Measurements from ENCODE around the gene THRB.

Gene THRB

GRCh38 chr3:24201301-24201700, 293.3 kb downstream of the THRB start:
- DNase-seq, result no peak

GRCh38 chr3:24199775-24200247, 294.8 kb downstream of the THRB start:
- DNase-seq, result no peak

- DNase-seq, result no peak
Measured at GRCh38 chr3:24199300-24199699, 295.4 kb downstream of the THRB start.

- no peak for DNase-seq
Measured at GRCh38 chr3:24198728-24199127, 295.9 kb downstream of the THRB start.

- DNase-seq, result no peak
Measured at GRCh38 chr3:24197809-24198208, 296.8 kb downstream of the THRB start.

- DNase-seq, result no peak
Measured at GRCh38 chr3:24196526-24196925, 298.1 kb downstream of the THRB start.

GRCh38 chr3:24195504-24196230, 299.0 kb downstream of the THRB start:
- DNase-seq, result no peak

- DNase-seq, result no peak
Measured at GRCh38 chr3:24192469-24193056, 302.1 kb downstream of the THRB start.

GRCh38 chr3:24191801-24192403, 302.7 kb downstream of the THRB start:
- DNase-seq, result no peak

- DNase-seq, result no peak
Measured at GRCh38 chr3:24190256-24190655, 304.4 kb downstream of the THRB start.

- DNase-seq, result peak; percentile 29
Measured at GRCh38 chr3:24185738-24186384, 308.8 kb downstream of the THRB start.

- no peak for DNase-seq
Measured at GRCh38 chr3:24184528-24185176, 310.0 kb downstream of the THRB start.

GRCh38 chr3:24182756-24183155, 311.9 kb downstream of the THRB start:
- DNase-seq, result no peak

- DNase-seq, result no peak
Measured at GRCh38 chr3:24181256-24181655, 313.4 kb downstream of the THRB start.

GRCh38 chr3:24180616-24181015, 314.0 kb downstream of the THRB start:
- DNase-seq, result no peak

GRCh38 chr3:24177201-24177600, 317.4 kb downstream of the THRB start:
- no peak for DNase-seq

- no peak for DNase-seq
Measured at GRCh38 chr3:24174614-24175013, 320.0 kb downstream of the THRB start.

GRCh38 chr3:24168977-24169376, 325.7 kb downstream of the THRB start:
- DNase-seq, result peak; percentile 34

- no peak for DNase-seq
Measured at GRCh38 chr3:24167429-24167828, 327.2 kb downstream of the THRB start.

GRCh38 chr3:24166515-24166914, 328.1 kb downstream of the THRB start:
- no peak for DNase-seq

GRCh38 chr3:24165603-24165982, 329.1 kb downstream of the THRB start:
- no peak for DNase-seq

GRCh38 chr3:24164967-24165602, 329.6 kb downstream of the THRB start:
- no peak for DNase-seq

- DNase-seq, result no peak
Measured at GRCh38 chr3:24162929-24163328, 331.7 kb downstream of the THRB start.

Data from activated CD4-positive, alpha-beta T cell treated with anti-CD3 and anti-CD28 coated beads, Interleukin-2, Interleukin-6, amounts not matched to agents 100 ng/mL and 50 ng/mL, durations not matched to agents 16 hours and 8 hours (primary cell).